Stimulated activated naive CD4-positive, alpha-beta T cell treated with Interleukin-2 at 50 U/mL for 16 hours (primary cell): ENCODE results near the gene HOXA4.

Experiments
- DNase-seq: peaks from one replicate; lab custom pipeline; 2025; lab: John Stamatoyannopoulos, UW

The HOXA4 gene

DNA sequence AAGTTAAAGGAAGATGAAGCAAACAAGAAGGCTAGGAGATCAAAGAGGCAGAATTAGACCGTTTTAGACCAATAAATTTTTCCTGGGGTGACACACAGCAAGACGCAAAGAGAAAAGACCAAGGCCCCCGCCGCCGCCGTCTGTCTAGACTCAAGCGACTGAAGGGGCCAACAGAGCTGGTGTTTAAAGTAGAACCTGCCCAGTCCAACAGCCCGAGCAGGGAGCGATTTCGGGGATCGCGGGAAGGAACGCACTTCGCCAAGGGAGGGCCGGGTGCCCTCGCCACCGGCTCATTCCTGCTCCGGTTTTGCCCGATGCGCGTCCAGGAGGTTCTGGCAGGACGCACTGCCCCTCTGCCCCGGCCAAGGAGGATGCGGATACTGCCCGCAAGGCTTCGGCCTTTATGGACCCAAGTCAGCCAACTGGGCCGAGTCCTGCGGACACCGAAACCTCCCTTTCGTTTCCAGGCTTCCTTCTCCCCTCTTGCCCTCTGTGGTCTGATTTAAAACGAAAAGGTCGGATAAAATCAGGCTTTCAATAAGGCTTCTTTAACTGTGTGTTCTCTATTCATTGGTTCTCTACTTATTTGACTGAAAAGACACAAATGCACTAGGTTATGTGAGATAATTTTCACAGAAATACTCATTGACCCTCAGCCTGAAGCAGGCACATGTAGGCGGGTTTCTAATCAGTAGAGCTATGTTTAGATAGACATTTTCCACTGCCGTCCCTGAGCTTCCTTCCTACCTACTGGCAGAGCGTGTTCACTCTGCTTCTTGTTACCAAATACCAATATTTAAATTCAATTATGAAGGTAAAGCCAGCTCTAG is 28.1 kb upstream of the HOXA4 start:
- DNase-seq, result no peak

DNA sequence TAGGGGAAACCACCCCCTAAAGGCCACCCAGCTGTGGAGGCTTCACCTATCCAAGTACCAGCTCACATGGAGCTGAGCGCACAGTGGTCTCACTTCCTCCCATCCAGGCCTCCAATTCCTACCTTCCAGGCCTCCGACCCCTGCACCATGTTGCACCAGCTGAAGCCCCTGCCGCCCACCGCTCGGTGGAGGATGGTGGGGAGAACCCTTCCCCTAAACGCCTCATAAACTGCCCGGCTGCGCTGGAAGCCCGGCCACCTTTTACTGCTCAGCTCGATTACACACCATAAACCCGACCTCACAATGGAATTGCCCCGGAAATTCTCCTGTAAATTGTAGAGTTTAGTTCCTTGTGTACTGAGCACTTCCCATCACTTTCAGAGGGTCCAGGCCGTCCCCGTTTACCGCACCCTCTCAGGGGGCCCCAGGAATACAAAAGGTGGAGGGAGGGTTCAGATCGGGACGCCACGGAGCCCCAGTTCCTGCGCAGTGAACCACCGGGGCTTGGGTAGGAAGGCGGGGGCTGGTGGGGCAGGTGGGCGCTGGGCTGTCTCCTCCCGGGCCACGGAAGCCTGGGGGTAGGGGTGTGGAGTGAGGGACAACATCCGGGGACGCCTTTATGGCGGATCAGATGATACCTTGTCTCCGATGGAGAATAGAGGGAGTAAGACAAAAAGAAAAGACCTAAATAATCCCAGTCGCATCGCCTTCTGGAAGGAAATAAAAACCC is 27.3 kb upstream of the HOXA4 start:
- DNase-seq, result no peak

DNA sequence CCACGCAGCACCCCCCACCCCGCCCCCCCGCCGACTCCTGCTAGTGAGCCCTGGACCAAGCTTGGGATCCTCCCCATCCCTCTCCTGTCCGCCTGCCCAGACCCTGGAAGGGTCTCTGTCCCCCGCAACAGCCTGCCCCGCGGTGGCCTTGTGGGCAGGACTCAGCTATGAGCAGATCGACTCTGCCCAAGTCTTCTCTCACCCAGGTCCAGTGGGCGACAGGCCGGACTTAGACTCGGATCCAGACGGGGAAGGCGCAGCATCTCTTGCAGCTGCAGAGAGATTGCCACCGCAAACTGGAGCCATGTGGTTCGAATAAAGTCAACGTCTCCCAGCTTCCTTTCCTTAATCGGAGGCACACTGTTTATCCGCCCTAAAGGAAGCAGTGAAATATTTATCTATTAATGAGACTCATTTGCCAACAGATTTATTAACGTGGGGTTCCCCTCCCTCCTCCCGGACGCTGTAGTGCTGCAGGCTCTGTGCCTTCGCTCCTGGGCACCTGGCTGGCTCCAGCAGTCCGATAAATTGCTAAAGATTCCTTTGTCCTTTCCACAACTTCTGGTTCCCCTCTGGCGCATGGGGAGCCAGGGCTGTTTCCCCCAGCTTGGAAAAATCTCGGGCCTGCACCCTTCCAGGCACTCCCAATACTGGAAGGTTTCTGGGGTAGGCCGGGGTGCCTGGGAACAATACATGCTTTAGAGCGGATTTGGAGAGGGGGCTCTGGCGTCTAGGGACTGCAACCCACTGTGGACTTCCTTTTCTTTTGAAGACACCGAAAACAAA is 26.6 kb upstream of the HOXA4 start:
- DNase-seq, result no peak

DNA sequence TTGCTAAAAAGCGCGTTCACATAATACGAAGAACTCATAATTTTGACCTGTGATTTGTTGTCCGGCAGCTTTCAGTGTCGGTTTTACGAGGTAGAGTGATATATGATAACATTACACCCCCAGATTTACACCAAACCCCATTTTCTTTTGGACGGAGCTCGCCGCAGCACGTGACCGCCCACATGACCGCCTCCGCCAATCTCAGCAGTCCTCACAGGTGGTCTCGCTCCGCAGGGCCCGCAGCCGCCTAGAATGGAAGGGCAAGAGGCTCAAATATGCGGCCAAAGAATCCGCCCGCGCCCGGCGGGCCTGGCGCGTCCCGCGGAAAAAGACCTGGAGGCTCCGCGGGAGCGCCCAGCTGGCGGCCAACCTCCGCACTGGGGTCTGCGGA is 25.9 kb upstream of the HOXA4 start, which contains the start of gene HOXA7:
TSS of gene HOXA7 (minus strand) at position 168 of the 391 bp plus-strand sequence. CDS start at position 38, 130 bp downstream.
- no peak for DNase-seq

DNA sequence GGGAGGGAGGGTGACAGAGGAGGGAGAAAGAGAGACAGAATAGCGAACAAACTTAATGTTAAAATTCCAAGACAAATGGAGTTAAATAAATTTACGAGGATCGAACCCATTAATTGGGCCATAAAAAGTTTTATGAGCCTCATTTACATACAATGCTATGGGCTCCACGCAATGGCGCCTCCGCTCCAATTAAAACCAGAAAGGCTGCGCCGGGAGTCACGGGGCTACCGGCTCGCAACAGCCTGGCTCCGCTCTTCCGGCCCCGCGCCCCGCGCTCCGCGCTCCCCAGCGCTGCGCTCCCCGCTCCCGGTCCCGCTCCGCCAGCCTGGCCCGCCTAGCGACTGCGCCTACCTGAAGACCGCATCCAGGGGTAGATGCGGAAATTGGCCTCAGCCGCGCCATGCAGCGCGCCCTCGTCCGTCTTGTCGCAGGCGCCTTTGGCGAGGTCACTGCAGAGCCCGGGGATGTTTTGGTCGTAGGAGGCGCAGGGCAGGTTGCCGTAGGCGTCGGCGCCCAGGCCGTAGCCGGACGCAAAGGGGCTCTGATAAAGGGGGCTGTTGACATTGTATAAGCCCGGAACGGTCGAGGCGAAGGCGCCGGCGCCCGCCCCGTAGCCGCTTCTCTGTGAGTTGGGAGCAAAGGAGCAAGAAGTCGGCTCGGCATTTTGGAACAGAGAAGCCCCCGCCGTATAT is 25.4 kb upstream of the HOXA4 start:
- no peak for DNase-seq

DNA sequence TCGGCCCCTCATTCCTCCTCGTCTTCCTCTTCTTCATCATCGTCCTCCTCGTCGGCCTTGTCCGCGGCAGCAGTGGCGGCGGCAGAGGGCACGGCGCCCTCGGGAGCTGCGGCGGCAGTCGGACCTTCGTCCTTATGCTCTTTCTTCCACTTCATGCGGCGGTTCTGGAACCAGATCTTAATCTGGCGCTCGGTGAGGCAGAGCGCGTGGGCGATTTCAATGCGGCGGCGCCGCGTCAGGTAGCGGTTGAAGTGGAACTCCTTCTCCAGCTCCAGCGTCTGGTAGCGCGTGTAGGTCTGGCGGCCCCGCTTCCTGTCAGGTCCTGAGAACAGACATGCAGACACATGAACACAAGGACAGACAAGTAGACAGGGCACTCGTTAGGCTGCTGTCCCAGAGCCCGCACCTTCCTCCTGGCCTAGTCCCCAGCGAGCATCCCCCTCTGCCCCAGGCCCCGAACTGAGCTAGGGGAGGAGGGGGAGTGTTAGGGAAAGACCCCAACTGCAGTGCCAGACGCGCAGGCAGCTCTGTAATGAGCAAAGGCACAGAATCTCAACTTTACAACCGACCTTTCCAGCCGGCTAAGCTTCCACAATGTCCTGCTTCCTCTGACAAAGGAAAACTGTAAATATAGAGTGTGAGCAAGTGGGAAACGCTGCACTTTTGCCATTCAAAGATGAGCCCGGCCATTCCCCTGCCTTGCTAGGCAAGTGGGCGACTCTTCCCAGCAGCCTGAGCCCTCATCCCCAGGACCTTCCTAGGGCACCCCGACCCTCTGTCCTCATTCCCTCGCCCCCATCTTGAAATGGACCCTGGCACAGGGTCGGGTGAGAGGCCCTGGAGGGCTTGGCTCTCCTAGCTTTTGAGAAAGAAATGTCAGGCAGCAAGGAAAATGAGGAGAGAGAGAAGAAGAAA is 24.6 kb upstream of the HOXA4 start:
- no peak for DNase-seq

DNA sequence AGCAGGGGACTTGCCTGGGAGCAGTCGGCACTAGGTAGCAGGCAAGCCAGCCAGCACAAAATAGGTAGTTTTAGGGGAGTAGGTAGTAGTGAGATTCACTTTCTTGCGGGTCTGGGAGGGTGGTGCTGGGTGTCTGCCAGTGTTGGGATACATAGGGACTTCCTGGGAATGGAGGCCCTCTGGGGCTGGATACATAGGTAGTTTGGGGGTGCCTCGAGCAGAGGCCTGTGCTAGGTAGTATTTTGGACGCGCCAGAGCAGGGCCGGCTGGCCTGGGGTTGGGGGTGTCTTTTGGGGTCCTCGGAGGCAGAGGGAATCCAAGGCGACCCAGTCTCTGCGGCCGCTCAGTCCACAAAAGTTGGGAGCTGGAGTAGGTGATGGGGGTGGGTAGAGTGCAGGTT is 23.8 kb upstream of the HOXA4 start:
- DNase-seq, result no peak

DNA sequence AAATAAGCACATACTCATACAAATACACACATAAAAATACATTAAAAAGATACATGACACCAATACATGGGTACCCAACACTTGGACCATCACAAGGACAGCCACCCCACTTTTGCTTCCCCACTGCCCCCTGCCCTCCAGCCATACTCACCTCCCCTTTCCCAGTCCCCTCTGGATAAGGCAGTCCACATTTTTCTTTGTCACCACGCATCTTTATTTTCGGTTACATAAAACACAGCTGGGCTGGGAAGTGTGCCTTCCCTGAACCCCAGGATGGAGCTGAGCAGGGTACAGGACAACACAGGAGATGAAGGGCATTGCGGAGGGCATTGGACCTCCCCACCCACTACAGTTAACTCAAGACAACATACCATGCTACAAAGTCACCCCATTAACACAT is 23.0 kb upstream of the HOXA4 start:
- no peak for DNase-seq

DNA sequence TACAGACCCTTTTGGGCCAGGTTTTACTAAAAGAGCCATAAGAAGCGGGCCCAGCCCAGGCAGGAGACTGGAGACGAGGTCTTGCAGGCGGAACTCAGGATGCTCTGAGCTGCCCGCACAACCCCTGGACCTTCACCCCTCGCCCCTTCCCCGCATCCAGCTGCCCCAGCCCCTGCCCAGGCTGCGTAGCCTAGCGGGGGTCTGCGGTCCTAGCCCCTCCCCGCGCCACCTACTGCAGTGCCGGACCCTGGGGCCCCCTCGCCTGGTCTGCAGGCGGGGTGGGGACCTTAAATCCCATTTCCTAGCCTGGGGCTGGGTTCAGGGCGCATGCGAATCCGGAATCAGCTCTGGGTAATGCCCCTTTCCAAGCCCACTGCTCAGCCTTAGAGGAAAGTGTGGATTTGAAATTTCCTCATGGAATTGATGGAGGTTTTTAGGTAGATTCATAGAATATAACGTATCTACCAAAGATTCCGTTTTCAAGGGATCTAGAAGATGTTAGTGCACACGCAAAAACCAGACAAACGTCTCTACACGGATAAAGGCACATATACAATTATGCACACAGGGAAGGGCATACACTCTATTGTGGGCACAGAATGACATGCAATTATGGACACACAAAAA is 22.4 kb upstream of the HOXA4 start:
- DNase-seq, result no peak

DNA sequence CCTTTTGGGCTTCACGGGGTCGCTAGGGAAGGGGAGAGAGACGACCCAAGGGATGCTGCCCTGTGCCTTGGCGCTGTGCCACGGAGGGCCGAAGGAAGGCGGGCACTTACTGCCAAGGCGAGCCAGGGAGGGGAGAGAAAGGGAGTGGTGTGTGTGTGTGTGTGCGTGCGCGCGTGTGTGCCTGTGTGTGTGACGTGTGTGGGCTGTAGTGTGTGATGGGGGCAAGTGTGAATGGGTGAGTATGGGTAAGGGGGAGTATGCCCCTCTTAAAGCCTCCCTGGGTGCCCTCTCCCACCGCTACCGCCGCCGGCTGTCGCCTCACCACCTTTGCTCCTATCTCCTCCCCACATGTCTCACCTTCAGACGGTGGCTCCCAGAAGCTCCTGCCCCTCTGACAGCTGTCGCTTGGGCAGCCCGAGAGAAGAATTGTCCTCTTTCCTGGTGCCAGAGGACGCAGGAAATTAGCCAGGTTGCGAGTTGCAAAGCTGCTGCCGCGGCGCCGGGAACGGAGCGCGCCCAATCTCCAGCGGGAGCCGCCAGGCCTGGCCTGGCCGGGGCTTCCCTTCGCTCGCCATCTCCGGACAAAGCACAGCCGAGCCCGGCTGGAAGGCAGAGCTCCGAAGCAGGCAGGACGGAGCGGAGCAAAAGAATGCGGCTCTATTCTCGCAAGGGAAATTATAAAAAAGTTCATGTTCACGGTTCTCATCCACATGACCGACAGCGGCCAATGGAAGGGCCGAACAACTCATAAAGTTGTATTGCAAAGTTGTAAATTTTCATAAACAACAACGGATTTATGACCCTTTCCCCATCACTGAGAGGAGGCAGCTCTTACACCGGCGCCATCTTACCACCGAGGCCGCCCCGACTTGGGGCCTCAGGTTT is 21.6 kb upstream of the HOXA4 start, which contains the start of gene HOXA3:
TSS of gene HOXA3 (minus strand) at position 653 of the 885 bp plus-strand sequence. CDS start 41,943 bp downstream, outside the sequence.
- DNase-seq, result no peak

DNA sequence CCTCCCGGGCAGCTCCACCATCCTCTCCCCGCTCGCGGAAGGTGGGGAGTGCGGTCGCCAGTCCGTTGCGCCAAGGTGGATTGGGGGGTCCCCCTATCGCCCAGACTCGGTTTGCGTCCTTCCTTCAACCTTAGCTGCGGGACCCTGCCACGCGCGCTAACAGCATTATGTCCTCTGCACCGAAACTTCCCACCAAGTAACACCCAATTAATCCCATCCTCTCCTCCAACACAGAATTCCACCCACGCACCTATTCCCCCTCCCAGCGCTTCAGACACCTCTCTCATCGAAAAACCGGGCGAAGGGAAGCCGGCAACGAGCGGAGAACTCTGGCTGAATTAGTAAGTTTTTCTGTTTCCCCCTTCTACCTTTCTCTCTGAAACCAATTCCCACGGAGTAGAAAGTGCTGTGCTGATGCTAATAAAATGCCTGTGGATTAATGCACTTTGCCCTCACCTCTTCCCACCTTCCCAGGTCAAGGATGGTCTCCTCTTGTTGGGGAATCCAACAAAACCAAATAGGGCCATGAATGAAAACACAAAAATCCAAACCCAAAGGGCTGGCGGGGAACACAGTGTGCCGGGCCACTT is 20.9 kb upstream of the HOXA4 start:
- no peak for DNase-seq

DNA sequence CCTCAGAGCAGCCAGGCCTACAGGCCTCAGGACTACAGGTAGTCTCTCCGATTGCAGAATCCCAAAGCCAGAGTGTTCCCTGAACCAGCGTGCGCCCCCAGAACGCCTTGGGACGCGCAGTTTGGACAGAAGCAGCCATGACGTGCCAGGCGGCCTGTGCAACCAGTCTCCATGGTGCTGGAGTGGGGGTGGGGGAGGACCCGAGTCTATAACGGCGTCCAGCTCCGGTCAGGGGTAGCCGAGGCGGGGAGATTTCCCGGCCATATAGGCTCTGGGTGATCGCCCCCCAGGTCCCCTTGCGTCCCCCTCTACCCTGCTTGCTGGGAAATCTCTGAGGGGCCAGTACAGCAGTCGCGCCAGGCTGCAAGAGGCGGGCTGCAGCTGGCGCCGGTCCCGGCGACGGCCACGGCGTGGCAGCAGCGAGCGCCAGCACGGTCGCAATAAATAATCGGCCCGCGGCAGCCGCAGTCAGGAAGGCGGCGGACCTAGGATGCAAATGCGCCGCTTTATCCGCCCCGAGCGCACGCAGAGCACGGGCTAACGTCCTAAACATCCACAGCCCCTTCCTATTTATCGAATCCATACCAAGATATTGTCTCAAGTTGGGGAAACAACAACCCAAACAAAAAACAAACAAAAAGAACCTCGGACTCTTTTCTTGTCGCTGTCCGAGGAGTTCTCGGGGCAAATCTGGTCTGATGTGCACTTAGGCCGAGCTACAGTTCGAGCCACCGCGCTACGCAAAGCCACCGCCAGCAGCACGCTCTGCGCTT is 20.2 kb upstream of the HOXA4 start:
- DNase-seq, result peak; percentile 52

DNA sequence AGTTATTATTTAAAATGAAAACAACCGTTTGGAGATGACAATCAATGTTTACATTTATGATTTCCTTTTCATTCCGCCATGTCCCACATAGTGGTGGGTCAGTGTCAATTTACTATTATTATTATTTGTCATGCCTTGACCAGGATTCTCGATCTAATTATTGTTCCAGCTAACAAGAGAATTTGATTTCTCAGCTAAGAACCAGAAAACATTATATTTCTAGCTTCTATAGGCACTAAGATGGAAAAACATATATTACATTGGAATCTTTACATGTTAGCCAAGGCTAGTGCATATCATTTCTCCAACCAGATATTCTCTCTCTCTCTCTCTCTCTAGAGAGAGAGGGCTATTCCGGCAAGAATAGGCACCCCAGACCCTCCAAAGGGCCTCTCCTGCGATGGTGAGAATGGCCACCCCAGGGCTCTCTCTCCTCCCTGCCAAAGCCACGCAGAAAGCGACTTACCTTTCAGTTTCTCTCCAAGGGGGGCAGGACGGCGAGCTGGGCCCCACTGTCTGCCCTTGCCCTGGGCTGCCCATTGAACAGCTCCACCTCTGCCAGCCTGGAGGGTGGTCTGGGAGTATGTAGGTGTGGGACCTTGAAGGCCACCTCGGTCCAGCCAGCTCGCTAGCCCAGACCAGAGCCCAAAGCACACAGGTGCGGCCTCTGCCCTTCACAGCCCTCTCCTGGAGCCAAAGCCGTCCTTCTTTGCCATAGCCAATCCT is 19.4 kb upstream of the HOXA4 start:
- no peak for DNase-seq

DNA sequence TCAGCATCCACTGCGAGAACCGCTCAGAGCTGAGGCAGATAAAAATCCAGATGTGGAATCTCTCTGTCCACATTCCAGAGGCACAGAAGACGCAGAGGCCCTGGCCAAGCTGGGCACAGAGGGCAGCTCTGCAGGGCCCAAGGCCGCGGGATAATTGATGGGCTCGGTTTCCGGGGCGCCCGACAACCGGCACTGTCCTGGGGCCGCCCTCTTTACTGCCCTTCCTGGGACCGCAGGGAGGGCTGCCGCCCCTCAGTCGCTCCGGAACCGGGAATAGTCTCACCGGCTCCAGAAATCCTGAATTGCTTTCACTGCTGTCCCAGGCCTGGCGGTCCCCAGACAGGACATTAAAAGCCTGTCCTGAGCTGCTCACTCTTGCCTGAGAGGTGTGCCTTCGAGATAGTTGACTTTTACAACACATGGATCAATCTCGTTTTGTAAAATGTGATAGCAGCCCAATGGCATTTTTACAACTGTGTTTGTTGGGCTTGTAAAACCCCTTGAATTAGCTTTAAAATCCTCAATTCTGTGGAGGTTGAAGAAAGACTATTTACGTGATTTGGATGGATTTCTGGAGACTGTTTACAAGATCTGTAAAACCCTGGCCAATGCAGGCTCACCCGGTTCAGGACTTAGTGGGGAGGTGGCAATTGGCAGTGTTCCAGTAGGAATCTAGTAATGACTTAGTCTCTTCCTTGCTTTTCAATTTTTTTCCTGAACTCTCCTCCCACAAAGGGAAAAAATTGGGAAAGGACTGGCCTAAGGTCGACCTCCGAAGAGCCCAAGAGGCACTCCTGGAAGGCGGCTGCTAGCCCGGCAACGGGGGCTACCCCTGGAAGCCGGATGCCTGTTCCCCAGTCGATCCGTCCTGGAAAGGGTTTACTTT is 18.4 kb upstream of the HOXA4 start:
- DNase-seq, result no peak

DNA sequence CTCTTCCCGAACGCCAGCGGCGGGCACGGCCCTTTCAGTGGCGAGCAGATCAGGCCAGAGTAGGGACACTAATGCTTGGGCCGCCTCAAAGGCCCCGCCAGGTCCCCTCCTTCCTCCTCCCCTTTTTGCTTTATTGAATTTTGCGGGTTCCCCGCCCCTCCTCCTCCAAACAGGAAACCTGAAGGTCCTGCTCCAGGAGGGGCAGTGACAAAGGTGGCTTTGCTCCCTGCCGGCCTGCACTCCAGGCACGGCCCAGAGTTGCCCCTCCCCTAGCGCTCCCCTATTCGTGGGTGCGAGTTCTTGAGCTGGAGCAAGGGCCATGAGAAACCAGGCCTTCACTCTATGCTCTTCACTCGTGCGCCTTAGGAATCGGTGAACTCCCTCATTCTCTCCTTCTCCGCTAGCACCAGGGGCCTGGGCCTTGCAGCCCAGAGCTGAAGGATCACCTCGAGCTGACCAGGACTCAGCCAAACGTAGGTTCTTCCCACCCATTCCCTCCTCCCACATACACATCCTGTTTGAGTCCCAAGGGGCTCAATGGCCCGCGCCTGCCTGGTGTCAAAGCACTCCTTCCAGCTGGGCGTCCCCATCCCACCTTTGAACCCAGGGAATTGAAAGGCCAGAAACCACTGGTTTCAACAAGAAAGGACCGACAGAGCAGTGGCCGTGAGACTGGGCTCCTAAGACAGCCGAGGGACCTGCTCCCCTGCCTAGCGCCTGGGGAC is 17.6 kb upstream of the HOXA4 start:
- no peak for DNase-seq
